ENCODE results near the gene NCBP2L.

Gene NCBP2L

GRCh38 chrX:107773906-107774435 is 3.6 kb upstream of the NCBP2L start:
- Histone ChIP-seq H3K27me3 (ENCODE audit: insufficient read depth, low read depth) (no peaks in the 10 kb centered on the region), H3K4me3 (IDR thresholded peaks at IDR 0.05; ENCODE audit: insufficient read depth, low read depth, low read length) (no peak overlapping the region), H4K20me1 (ENCODE audit: insufficient read depth) (no peaks in the 10 kb centered on the region), H3K27ac (no peak overlapping the region), H2AFZ (ENCODE audit: low read depth) (no peak overlapping the region), H3K36me3 (ENCODE audit: insufficient read depth) (no peaks in the 10 kb centered on the region), H3K79me2 (ENCODE audit: insufficient read depth, low read depth) (no peaks in the 10 kb centered on the region), H3K9ac (no peak overlapping the region), H3K4me1 (ENCODE audit: low read depth, poor library complexity, severe bottlenecking) (peaks cover 5% of the 10 kb centered on the region), H3K4me2 (no peak overlapping the region)
- no peak for TF ChIP-seq CTCF (conservative IDR thresholded peaks at IDR 0.05; ENCODE audit: low read depth, low read length)

- no peaks in the 10 kb centered on the region for H3K27me3 ChIP-seq (ENCODE audit: insufficient read depth, low read depth)
- peak overlapping the region; percentile 46 for H3K4me2 ChIP-seq
- TF ChIP-seq CTCF (conservative IDR thresholded peaks at IDR 0.05; ENCODE audit: low read depth, low read length) = no peak
- peaks cover 5% of the 10 kb centered on the region for H3K4me1 ChIP-seq (ENCODE audit: low read depth, poor library complexity, severe bottlenecking)
- H4K20me1 ChIP-seq (ENCODE audit: insufficient read depth) = no peaks in the 10 kb centered on the region
- H3K4me3 ChIP-seq (IDR thresholded peaks at IDR 0.05; ENCODE audit: insufficient read depth, low read depth, low read length) = no peak overlapping the region
- H2AFZ ChIP-seq (ENCODE audit: low read depth) = peak overlapping the region; percentile 97
- peak overlapping the region; percentile 49; the same call in 1 of the 2 replicates for H3K9ac ChIP-seq
- H3K27ac ChIP-seq = no peak overlapping the region; the same call in 1 of the 2 replicates
- no peaks in the 10 kb centered on the region for H3K79me2 ChIP-seq (ENCODE audit: insufficient read depth, low read depth)
- no peaks in the 10 kb centered on the region for H3K36me3 ChIP-seq (ENCODE audit: insufficient read depth)
Observed at GRCh38 chrX:107775000-107775733, 2.4 kb upstream of the NCBP2L start.

GRCh38 chrX:107775734-107776511 is 1.6 kb upstream of the NCBP2L start, which contains the start of gene TSC22D3:
Gene TSC22D3 (minus strand): TSS chrX:107775787. CDS start chrX:107775419, 368 bp downstream.
- no peak within 1 kb of the TSS for H3K4me3 ChIP-seq (IDR thresholded peaks at IDR 0.05; ENCODE audit: insufficient read depth, low read depth, low read length)
- no peaks in the 10 kb centered on the region for H3K36me3 ChIP-seq (ENCODE audit: insufficient read depth)
- no peaks in the 10 kb centered on the region for H3K27me3 ChIP-seq (ENCODE audit: insufficient read depth, low read depth)
- no peak for TF ChIP-seq CTCF (conservative IDR thresholded peaks at IDR 0.05; ENCODE audit: low read depth, low read length)
- no peaks in the 10 kb centered on the region for H3K79me2 ChIP-seq (ENCODE audit: insufficient read depth, low read depth)
- H3K4me2 ChIP-seq = peak within 1 kb of the TSS; percentile 100
- H2AFZ ChIP-seq (ENCODE audit: low read depth) = peak within 1 kb of the TSS; percentile 97
- H4K20me1 ChIP-seq (ENCODE audit: insufficient read depth) = no peaks in the 10 kb centered on the region
- H3K4me1 ChIP-seq (ENCODE audit: low read depth, poor library complexity, severe bottlenecking) = peaks cover 5% of the 10 kb centered on the region
- no peak within 1 kb of the TSS; the same call in 1 of the 2 replicates for H3K27ac ChIP-seq
- peak within 1 kb of the TSS; percentile 49; the same call in 1 of the 2 replicates for H3K9ac ChIP-seq

- no peaks in the 10 kb centered on the region for H3K27me3 ChIP-seq (ENCODE audit: insufficient read depth, low read depth)
- no peaks in the 10 kb centered on the region for H3K36me3 ChIP-seq (ENCODE audit: insufficient read depth)
- H3K9ac ChIP-seq = no peak overlapping the region; the same call in 1 of the 2 replicates
- no peak overlapping the region for H3K4me3 ChIP-seq (IDR thresholded peaks at IDR 0.05; ENCODE audit: insufficient read depth, low read depth, low read length)
- peaks cover 5% of the 10 kb centered on the region for H3K4me1 ChIP-seq (ENCODE audit: low read depth, poor library complexity, severe bottlenecking)
- peak overlapping the region; percentile 100 for H3K4me2 ChIP-seq
- peak overlapping the region; percentile 97 for H2AFZ ChIP-seq (ENCODE audit: low read depth)
- H4K20me1 ChIP-seq (ENCODE audit: insufficient read depth) = no peaks in the 10 kb centered on the region
- no peaks in the 10 kb centered on the region for H3K79me2 ChIP-seq (ENCODE audit: insufficient read depth, low read depth)
- TF ChIP-seq CTCF (conservative IDR thresholded peaks at IDR 0.05; ENCODE audit: low read depth, low read length) = peak; percentile 78
- H3K27ac ChIP-seq = no peak overlapping the region
Observed at GRCh38 chrX:107776649-107777535, 641 bp upstream of the NCBP2L start.

All from KMS-11 (cell line).